Stimulated activated CD4-positive, alpha-beta T cell treated with anti-CD3 and anti-CD28 coated beads, Interleukin-2, amount 100 ng/mL, for 24 hours (primary cell): Measurements from ENCODE around the gene MYOCD.

Source experiments
- DNase-seq, 2 donors: peaks; one replicate each; pipeline ENCODE4 v3.0.0-alpha.2; 2020

Gene MYOCD

GRCh38 chr17:12721581-12721980 is 55.9 kb downstream of the MYOCD start:
- DNase-seq = no peak

GRCh38 chr17:12722282-12722681 is 56.6 kb downstream of the MYOCD start:
- DNase-seq = no peak

GRCh38 chr17:12726131-12726530 is 60.4 kb downstream of the MYOCD start:
- DNase-seq = no peak

GRCh38 chr17:12727076-12727760 is 61.5 kb downstream of the MYOCD start:
- DNase-seq = no peak

- DNase-seq = no peak
These were observed 62.2 kb downstream of the MYOCD start for GRCh38 chr17:12727881-12728280.

GRCh38 chr17:12729086-12729485 is 63.4 kb downstream of the MYOCD start:
- DNase-seq = no peak

GRCh38 chr17:12730421-12730820 is 64.7 kb downstream of the MYOCD start:
- no peak for DNase-seq

GRCh38 chr17:12730931-12731521 is 65.3 kb downstream of the MYOCD start:
- DNase-seq = no peak

- no peak for DNase-seq
These were observed 66.1 kb downstream of the MYOCD start for GRCh38 chr17:12731839-12732238.

- no peak for DNase-seq
These were observed 66.7 kb downstream of the MYOCD start for GRCh38 chr17:12732366-12732765.

GRCh38 chr17:12734926-12735325 is 69.2 kb downstream of the MYOCD start:
- DNase-seq = no peak

- DNase-seq = no peak
These were observed 69.8 kb downstream of the MYOCD start for GRCh38 chr17:12735517-12735916.

GRCh38 chr17:12736526-12736925 is 70.8 kb downstream of the MYOCD start:
- no peak for DNase-seq

GRCh38 chr17:12737740-12738469 is 72.2 kb downstream of the MYOCD start:
- no peak for DNase-seq

- DNase-seq = no peak
These were observed 72.9 kb downstream of the MYOCD start for GRCh38 chr17:12738624-12739023.

- DNase-seq = no peak
These were observed 73.8 kb downstream of the MYOCD start for GRCh38 chr17:12739500-12739899.

GRCh38 chr17:12743046-12743445 is 77.4 kb downstream of the MYOCD start:
- DNase-seq = no peak

- no peak for DNase-seq
These were observed 78.6 kb downstream of the MYOCD start for GRCh38 chr17:12744298-12744697.

GRCh38 chr17:12744786-12745185 is 79.1 kb downstream of the MYOCD start:
- no peak for DNase-seq

- DNase-seq = no peak
These were observed 79.8 kb downstream of the MYOCD start for GRCh38 chr17:12745486-12745885.

GRCh38 chr17:12756786-12757185 is 91.1 kb downstream of the MYOCD start:
- DNase-seq = no peak

- DNase-seq = no peak
These were observed 93.4 kb downstream of the MYOCD start for GRCh38 chr17:12759090-12759489.

- DNase-seq = no peak
These were observed 99.9 kb downstream of the MYOCD start for GRCh38 chr17:12765548-12765947.

GRCh38 chr17:12768255-12768654 is 102.6 kb downstream of the MYOCD start:
- DNase-seq = no peak
